Hindlimb muscle (tissue), 1 donor: Measurements from ENCODE around the gene PXN. TPM values are rescaled to one million over a fixed set of nuclear protein-coding genes. Genes with fewer than 3 reads are reported as not detected.

Experiments
- DNase-seq: peaks from one replicate; pipeline ENCODE4 v3.0.0-alpha.2; 2013
- polyA plus RNA-seq: library from polyadenylated mRNA; unstranded; fragments of 120-200 nt; gene quantifications from one replicate; pipeline ENCODE4 v1.2.1, GENCODE V29; 2013; ENCODE audit not compliant: insufficient read length

PXN gene
- polyA plus RNA-seq, 1 donor: 233 TPM

GRCh38 chr12:120167529-120168095, 97.9 kb downstream of the PXN start:
- DNase-seq: no peak

DNA sequence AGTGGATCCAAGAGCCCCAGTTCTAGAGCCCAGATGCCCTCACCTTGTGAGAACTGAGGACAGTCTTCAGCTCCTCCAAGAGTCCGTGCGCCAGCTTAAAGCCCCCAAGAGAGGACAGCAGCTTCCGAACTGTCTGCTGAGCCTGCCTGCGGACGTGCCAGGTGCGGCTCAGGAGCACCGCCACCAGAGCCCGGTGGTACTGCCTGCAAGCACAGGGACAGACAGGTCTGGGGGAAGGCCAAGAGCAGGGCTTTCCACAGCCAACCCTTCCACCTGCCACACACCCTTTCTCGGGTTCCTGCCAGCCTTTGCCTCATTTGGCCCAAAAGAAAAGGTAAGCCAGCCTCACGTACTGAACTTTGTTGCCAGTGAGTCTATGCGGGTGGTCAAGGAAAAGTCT, 101.2 kb downstream of the PXN start:
- DNase-seq: no peak

DNA sequence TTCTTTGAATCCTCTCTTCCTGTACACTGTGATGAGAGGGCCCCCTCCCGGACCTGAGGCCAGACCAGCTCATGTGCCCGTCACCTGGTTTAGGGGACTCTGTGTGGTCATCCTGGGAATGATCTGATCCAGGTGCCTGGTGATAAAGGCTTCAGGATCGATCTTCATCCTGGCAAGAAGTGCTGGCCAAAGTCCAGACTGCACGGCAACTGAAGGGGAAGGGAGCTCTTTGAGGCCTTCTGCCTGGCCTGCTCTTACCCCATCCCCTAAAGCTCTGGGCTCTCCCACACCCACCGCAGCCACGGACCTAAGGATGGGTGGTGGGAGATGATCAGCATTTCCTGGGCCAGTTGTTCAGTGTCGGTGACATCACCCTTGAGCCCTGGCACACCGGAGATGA, 102.8 kb downstream of the PXN start:
- no peak for DNase-seq

- DNase-seq: no peak
Measured at GRCh38 chr12:120161852-120162251, 103.7 kb downstream of the PXN start.

Other genes starting within 250 kb of the PXN start
- 31.9 TPM for gene RAB35, start 149.0 kb downstream of the PXN start, polyA plus RNA-seq
- 47.6 TPM for gene GCN1, start 71.0 kb downstream of the PXN start, polyA plus RNA-seq
- 3,810 TPM for gene RPLP0, start 64.6 kb downstream of the PXN start, polyA plus RNA-seq
- not detected for gene RNU4-2, start 26.2 kb upstream of the PXN start, polyA plus RNA-seq
- not detected for gene RNU4-1, start 27.5 kb upstream of the PXN start, polyA plus RNA-seq
- gene SIRT4, start 36.6 kb upstream of the PXN start, polyA plus RNA-seq: 5.6 TPM
- not detected for gene PLA2G1B, start 62.0 kb upstream of the PXN start, polyA plus RNA-seq
- 6.4 TPM for gene MSI1, start 103.4 kb upstream of the PXN start, polyA plus RNA-seq
- 94.3 TPM for gene COX6A1, start 172.4 kb upstream of the PXN start, polyA plus RNA-seq
- 31.3 TPM for gene TRIAP1, start 180.7 kb upstream of the PXN start, polyA plus RNA-seq
- 14.5 TPM for gene GATC, start 180.7 kb upstream of the PXN start, polyA plus RNA-seq
- gene SRSF9, start 204.0 kb upstream of the PXN start, polyA plus RNA-seq: 94.2 TPM
- gene DYNLL1, start 230.4 kb upstream of the PXN start, polyA plus RNA-seq: 286 TPM